Activated T-cell treated with anti-CD3 and anti-CD28 coated beads for 24 hours (primary cell): ENCODE measurements around the gene DDI2.

Experiments
- DNase-seq: peaks from one replicate; pipeline ENCODE4 v3.0.0-alpha.2; 2020; ENCODE audit warnings: low read depth

The DDI2 gene

DNA sequence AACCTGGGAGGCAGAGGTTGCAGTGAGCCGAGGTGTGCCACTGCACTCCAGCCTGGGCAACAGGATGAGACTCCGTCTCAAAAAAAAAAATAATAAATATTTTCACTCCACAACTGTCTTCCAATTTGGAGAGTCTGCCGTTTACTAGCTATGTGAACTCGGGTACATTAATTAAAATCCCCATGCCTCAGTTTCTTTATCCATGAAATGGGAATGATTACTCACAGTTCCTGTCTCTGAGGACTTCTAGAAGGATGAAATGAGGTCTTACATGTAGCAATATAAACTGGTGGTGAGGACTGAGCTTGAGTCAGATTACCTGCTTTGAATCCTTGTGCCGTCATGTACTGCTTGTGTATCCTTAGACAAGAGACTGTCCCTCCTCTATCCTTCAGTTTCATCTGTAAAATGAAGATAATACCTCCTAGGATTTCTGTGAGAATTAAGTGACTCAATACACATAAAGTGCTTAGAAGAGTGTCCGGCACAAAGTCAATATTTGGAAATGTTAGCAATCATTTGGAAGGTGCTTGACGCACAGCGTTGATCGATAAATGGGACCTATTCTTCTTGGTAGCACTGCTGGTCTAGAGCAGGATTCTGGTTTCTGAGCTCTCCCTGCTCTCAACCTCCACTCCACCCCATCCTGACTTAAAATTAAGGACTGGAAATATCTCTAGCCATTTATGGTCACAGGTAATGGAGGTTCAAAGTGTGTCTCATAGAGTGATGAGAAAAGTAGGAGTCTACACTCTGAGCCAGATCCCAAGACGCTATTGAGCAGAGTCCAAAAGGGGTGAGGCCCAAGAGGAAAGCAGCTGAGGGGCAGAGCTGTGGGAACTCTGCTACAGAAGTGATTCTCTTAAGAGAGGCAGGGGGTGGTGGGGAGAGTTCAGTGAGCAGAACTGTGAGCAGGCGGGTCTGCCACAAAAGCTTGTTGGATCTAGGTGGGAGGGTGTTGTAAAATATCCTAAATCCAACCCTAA is 11.6 kb upstream of the DDI2 start:
- DNase-seq = no peak

DNA sequence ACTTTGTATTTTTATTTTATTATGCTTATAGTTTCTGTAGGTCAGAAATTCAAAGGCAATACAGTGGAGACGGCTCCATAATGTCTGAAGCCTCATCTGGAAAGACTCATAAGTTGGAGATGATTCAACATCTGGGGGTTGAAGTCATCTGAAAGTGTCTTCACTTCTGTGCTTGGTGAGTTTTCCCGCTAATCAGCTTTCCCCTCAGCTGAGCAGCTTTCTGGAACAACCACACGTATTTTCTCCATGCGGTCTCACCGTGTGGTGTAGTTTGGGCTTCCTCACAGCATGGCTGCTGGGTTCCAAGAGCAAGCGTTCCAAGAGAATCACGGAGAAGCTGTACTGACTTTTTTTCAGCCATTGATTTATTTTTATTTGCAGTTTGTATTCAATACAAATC is 7.6 kb upstream of the DDI2 start:
- DNase-seq = no peak

DNA sequence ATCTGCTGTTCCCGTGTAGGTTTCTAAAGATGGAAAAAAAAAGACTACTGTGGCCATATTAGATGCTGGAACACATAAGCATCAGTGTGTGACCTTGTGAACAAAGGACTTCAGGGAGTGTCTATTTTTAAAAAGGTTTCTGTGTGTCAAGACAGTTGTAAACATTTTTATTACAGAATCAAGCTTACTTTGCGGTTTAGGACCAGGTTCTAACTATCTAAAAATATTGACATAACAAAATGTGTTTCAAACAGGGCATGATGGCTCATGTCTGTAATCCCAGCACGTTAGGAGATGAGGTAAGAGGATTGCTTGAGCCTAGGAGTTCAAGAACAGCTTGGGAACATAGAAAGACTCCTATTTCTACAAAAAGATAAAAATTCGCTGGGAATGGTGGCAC is 7.1 kb upstream of the DDI2 start:
- DNase-seq = no peak

GRCh38 chr1:15616373-15617172 is 685 bp upstream of the DDI2 start:
- no peak for DNase-seq

DNA sequence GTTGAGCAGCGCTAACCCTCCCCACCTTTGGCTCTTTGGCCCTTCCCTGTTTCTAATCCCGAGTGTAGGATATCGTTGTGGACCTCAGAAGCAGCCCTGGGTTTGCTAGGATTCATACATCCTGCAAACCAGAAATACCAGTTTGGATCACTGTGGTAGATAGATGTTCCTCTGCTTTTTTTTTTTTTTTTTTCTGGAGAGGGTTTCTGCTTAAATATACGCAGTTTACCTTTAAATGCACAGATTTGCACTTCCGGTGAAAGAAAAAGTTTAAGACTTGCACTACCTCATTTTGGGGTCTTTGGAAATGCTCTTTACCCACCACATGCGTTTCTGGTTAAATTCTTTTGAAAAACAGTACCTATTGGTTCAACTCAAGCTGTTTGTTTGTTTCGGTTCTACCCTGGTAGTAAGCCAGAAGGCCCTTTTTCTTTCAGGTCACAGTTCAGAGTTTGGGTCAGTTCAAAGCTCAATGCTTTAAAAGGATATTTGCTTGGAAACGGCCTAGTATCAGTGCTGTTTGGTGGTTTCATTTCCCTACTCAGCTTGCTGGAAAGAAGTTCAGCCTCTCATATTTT is 908 bp downstream of the DDI2 start:
- DNase-seq = no peak

- DNase-seq = no peak
Observed at GRCh38 chr1:15618655-15619525, 1.6 kb downstream of the DDI2 start.

GRCh38 chr1:15620155-15620545 is 2.9 kb downstream of the DDI2 start:
- DNase-seq = no peak

DNA sequence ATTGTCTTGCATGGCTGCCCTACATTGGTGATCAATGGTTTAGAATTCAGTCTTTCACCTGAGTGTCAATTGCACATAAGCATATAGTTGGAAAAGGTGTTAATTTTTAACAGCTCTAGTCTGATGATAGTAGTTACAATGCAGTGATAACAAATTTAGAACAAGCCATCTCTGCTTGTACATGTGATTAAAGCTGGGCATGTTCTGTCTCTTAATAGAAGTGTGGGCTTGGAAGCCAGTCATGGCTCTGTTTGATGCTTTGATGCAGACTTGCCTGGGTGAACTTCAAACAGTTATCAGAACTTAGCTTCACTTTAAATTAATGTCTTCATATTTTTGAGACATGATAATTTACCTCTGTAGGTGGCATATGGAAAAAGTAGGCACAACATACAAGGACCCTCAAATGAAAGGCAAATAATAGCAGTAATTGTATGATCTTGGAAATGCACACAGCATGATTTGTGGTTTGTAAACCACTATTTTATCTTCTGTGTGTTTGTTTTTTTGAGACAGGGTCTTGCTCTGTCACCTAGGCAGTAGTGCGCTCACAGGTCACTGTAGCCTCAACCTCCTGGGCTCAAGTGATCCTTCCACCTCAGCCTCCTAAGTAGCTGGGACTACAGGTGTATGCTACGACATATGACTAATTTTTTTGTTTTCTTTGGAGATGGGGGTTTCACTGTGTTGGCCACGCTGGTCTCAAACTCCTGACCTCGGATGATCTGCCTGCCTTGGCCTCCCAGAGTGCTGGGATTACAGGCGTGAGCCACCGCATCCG is 3.8 kb downstream of the DDI2 start:
- no peak for DNase-seq

- no peak for DNase-seq
Observed at GRCh38 chr1:15621975-15622374, 4.7 kb downstream of the DDI2 start.

DNA sequence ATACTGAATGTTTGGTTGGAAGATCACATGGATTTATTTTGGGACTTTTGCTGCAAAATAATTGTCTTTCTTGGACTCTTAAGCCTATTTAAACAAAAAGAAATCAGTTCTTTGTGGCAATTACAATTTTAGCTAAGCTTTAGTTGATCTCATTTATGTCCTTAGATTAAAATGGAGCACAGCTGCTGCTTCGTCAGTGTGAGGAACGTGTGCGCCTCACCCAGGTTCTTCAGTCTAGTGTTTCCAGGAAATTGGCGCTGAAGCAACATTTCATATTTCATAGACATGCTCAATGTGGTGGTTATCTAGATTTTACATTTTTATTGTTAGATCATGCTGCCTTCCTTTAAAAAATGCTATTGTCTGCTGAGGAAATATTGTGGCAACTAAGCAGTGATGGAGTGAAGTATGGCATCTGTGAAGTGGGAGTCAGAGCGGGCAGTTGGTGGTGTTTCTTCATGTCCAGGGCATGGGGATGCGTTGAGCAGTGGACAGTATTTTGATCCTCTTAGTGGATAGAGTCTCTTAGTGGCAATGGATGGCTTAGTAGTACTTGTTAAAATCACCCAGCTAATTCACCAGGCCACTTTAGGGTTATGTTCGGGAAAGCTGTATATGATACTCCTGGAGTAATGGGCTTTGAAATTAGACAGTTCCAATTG is 5.6 kb downstream of the DDI2 start:
- no peak for DNase-seq

- no peak for DNase-seq
Observed at GRCh38 chr1:15623435-15623834, 6.2 kb downstream of the DDI2 start.

DNA sequence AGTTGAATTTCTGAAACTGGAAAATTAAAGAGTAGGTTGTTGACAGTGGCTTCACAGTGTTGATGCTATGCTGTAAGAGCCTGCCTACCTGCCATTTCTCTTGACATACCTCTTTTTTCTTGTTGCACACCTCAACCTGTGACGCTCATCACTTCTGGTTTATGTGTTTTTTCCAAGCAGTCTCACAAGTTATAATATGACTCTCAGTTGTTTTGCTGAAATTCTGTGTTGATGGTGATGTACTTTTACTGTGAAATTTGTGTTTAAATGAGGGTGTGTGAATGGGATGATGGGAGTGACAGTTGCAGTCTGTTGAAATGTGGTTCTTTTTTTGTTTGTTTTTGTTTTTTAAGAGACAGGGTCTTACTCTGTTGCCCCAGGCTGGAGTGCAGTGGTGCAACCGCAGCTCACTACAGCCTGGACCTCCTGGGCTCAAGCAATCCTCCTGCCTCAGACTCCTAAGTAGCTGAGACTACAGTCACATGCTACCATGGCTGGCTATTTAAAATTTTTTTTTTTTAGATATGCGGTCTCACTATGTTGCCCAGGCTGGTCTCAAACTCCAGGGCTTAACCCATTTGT is 7.0 kb downstream of the DDI2 start:
- no peak for DNase-seq

DNA sequence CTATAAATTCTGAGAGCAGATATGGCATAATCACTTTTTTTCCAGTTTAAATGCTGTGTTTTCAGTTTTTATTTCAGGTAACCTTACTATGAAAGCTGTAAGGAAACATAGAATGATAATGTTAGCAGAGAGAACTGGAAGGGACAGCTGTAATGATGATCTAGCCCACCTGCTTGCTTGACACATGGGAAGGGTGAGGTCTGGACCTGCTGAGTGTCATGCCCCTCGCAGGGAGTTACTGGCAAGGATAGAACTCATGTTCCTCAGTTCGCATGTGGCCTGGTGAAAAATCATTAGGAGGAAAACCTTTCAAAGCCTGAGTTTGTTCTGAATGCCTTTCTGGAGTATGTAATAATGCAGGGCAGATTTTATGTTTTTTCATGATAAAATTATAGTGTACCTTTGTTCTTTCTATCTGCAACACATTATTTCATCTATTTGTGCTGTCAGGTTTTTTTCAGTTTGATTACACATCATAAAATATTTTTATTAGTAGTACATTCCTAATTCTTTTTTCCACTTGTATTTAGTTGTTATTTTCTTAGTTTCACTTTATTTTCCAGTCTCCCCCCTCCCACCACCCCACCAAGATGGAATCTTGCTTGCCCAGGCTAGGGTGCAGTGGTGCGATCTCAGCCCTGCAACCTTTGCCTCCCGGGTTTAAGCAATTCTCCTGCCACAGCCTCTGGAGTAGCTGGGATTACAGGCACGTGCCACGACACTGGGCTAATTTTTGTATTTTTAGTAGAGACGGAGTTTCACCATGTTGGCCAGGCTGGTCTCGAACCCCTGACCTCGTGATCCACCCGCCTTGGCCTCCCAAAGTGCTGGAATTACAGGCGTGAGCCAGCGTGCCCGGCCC is 8.0 kb downstream of the DDI2 start:
- no peak for DNase-seq

- no peak for DNase-seq
Observed at GRCh38 chr1:15626269-15626950, 9.2 kb downstream of the DDI2 start.

GRCh38 chr1:15627343-15627988 is 10.2 kb downstream of the DDI2 start:
- no peak for DNase-seq

- DNase-seq = no peak
Observed at GRCh38 chr1:15628003-15628402, 10.7 kb downstream of the DDI2 start.

- DNase-seq = no peak
Observed at GRCh38 chr1:15633756-15634420, 16.6 kb downstream of the DDI2 start.
